ENCODE results near the gene ITGA11.
A peak's percentile ranks its signal among the peaks of the same experiment; 100 is the strongest.

The ITGA11 gene

GRCh38 chr15:68349151-68349550 is 82.8 kb downstream of the ITGA11 start:
- peak; percentile 78 for DNase-seq

GRCh38 chr15:68348606-68349005 is 83.4 kb downstream of the ITGA11 start:
- no peak for DNase-seq

GRCh38 chr15:68348081-68348480 is 83.9 kb downstream of the ITGA11 start:
- no peak for DNase-seq

- DNase-seq, result peak; percentile 79
Observed at GRCh38 chr15:68347392-68347791, 84.6 kb downstream of the ITGA11 start.

- DNase-seq, result no peak
Observed at GRCh38 chr15:68346979-68347378, 85.0 kb downstream of the ITGA11 start.

- no peak for DNase-seq
Observed at GRCh38 chr15:68345481-68345880, 86.5 kb downstream of the ITGA11 start.

- DNase-seq, result no peak
Observed at GRCh38 chr15:68344600-68344999, 87.4 kb downstream of the ITGA11 start.

- no peak for DNase-seq
Observed at GRCh38 chr15:68343579-68344225, 88.3 kb downstream of the ITGA11 start.

GRCh38 chr15:68341760-68342725 is 89.9 kb downstream of the ITGA11 start:
- DNase-seq, result no peak

GRCh38 chr15:68340726-68341671 is 91.0 kb downstream of the ITGA11 start:
- DNase-seq, result no peak

GRCh38 chr15:68339481-68339880 is 92.5 kb downstream of the ITGA11 start:
- DNase-seq, result no peak

GRCh38 chr15:68337826-68338225 is 94.1 kb downstream of the ITGA11 start:
- DNase-seq, result no peak

GRCh38 chr15:68336516-68336915 is 95.4 kb downstream of the ITGA11 start:
- DNase-seq, result no peak

- no peak for DNase-seq
Observed at GRCh38 chr15:68335655-68336054, 96.3 kb downstream of the ITGA11 start.

GRCh38 chr15:68335251-68335650 is 96.7 kb downstream of the ITGA11 start:
- DNase-seq, result peak; percentile 35

GRCh38 chr15:68334661-68335124 is 97.3 kb downstream of the ITGA11 start:
- peak; percentile 85 for DNase-seq

GRCh38 chr15:68333775-68334470 is 98.0 kb downstream of the ITGA11 start:
- DNase-seq, result peak; percentile 68

- no peak for DNase-seq
Observed at GRCh38 chr15:68332266-68332665, 99.7 kb downstream of the ITGA11 start.

GRCh38 chr15:68330901-68331300 is 101.1 kb downstream of the ITGA11 start:
- DNase-seq, result no peak

GRCh38 chr15:68330416-68330815 is 101.5 kb downstream of the ITGA11 start:
- no peak for DNase-seq

GRCh38 chr15:68328964-68329363 is 103.0 kb downstream of the ITGA11 start:
- DNase-seq, result no peak

- no peak for DNase-seq
Observed at GRCh38 chr15:68328443-68328842, 103.5 kb downstream of the ITGA11 start.

Data from fibroblast of skin of abdomen (primary cell).